GM18505 (cell line): Measurements from ENCODE around the gene CAPNS2.

Experiments used
- ATAC-seq: cut with Tn5 transposase; IDR thresholded peaks from one replicate; pipeline ENCODE4 v1.9.1; 2021; ENCODE audit not compliant: unreplicated experiment
- POLR2A ChIP-seq: IDR thresholded peaks from 4 replicates; pipeline ENCODE4 v1.6.1; 2011; ENCODE audit warnings: borderline replicate concordance; ENCODE audit not compliant: insufficient read depth, insufficient read length; ENCODE audit errors: extremely low read depth

Gene CAPNS2

GRCh38 chr16:55566432-55567175 lies at the start of gene CAPNS2:
CAPNS2 (plus strand) TSS chr16:55566684; CDS start chr16:55566757, 73 bp downstream.
- no peak for ATAC-seq
- no peak for TF ChIP-seq POLR2A

DNA sequence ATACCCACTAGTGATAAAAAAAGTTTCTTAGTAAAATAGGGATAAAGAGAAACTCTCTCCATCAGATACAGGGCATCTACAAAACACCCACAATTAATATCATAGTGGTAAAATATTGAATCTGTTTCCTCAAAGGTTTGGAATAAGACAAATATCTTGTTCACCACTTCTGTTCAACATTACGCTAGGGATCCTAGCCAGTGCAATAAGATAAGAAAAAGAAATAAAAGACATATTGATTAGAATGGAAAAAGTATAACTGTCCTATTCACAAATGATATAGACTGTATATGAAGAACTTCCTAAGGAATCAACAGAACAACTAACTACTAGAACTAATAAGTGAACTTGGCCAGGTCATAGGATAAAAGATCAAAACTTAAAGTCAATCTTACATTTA lies 44.7 kb upstream of the CAPNS2 start:
- no peak for ATAC-seq
- no peak for TF ChIP-seq POLR2A

DNA sequence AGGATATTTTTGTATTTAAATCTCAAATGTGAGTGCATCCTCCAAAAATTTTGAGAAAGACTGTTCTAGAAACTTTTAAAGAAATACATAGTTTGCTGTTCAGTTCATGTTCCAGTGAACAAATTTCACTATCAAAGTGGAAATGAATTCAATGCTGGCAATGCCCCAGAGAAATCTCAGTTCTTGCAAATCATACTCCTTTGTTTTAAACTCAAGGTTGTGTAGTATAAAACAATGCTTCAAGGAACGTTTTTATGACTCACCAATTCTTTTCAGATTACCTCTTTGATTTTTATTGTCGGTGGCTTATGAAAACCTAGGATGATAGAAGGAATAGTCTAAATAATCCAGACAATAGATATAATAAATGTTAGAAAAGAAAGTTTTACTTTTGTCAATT lies 40.0 kb upstream of the CAPNS2 start:
- no peak for ATAC-seq
- no peak for TF ChIP-seq POLR2A

DNA sequence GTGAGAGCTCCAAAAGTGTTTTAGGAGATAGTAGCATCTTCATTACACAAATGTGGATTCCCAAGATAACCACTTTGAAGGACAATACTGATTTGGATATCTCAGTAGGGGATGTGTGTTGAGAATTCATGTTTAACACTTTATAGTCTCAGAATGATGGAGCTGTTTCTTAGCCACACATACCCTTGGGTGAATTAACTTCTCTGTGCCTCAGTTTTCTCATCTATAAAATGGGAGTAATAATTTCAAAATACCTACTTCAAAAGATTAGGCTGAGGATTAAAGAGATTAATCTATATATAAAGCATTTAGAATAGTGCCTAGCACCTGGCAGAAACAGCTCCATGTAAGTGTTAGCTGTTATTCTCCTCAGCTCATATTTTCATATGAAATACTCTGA lies 38.6 kb upstream of the CAPNS2 start:
- no peak for TF ChIP-seq POLR2A
- no peak for ATAC-seq

DNA sequence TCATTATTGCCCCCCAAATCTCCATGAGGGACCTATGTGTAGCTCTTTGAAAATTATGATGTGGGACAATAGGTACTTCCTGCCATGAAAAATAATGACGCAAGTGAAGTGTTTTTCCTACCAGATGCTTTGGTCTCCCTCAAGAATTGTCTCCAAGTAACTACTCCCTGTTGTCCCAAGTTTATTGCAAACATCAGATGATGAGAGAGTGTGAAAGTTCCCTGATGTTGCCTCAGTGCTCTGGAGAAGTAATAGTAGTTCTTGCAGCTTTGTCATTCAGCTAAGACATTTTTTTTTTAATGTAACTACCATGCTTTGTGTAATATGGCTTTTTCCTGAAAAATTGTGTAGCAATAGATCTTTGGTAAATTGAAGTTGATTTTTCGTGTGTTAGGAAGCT lies 37.5 kb upstream of the CAPNS2 start:
- no peak for ATAC-seq
- TF ChIP-seq POLR2A = no peak

DNA sequence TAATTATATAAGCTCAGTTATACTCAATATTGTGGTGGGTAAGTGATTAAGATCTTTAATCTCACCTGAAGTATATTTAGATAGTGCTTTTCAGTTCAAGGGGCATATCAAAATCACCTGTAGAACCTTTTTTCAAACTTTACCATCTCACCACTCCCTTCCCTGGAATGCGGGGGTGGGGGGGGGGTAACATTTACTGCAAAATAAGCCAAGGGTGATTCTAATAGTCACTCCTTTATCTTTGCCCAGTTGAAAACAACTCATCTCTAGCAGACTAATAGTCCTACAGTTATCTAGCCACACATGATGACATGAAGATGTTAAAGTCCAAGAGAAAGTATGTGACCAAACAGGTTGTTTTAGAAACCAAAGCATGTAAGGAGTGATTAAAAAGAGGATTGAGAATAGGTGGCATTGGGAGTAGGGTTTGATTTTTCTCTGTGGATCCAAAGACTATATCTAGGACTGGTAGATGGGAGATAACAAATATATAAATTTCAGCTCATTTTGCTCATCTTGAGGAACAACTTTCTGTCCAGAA lies 36.1 kb upstream of the CAPNS2 start:
- no peak for ATAC-seq
- TF ChIP-seq POLR2A = no peak

DNA sequence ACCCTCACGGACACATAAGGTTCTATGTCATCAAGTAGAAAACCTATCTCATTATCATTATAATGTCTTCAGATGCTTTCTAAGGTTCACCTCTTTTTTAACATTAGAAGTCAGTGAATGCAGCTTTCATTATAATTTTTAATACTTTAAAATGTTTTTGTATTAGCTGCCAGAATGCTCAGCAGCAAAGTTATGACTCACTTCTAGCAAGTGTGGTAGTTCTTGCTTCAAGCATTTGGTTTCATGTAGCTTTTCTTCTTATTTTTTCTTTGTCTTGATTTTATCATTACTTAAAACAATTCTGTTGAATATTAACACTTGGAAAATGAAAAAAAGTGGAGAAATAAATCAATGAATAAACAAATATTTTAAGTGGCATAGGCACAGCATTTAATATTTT lies 34.3 kb upstream of the CAPNS2 start:
- no peak for TF ChIP-seq POLR2A
- ATAC-seq = no peak

- no peak for ATAC-seq
- no peak for TF ChIP-seq POLR2A
These were observed 31.7 kb upstream of the CAPNS2 start for GRCh38 chr16:55534756-55535155.

- TF ChIP-seq POLR2A = no peak
- ATAC-seq = no peak
These were observed 27.4 kb upstream of the CAPNS2 start for GRCh38 chr16:55539049-55539448.

GRCh38 chr16:55539488-55539887 lies 27.0 kb upstream of the CAPNS2 start:
- TF ChIP-seq POLR2A = no peak

GRCh38 chr16:55540221-55540620 lies 26.3 kb upstream of the CAPNS2 start:
- TF ChIP-seq POLR2A = no peak
- ATAC-seq = no peak

More at GRCh38 chr16:55539488-55539887, 27.0 kb upstream of the CAPNS2 start:
- ATAC-seq = no peak

DNA sequence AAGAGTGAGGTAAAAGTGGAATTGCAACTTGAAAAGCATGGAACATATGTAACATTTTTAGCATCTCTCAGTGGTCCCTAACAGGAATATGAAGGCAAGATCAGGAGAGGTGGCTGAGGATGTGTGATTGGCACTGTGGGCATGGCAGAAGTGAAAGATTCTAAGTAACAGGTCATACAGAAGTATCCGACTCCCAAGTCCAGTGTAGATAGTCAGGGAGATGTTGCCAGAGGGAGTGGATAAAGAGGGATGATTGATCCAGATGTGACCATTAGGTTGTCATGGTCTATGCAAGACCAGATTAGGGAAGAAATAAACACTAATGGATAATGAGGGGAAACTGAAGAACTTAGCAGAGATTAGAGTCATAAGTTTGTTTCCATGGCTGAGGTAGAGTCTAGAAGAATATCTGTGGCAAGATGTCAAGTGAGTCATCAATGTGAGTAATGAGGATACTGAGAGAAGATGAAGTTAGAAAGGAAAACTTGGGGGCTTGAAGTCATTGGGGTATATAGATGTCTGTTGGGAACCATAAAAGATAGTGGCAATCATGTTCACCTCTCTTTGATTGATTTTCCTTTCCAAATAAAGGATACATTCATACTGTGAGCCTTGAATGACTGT lies 23.9 kb upstream of the CAPNS2 start:
- no peak for TF ChIP-seq POLR2A
- ATAC-seq = no peak

DNA sequence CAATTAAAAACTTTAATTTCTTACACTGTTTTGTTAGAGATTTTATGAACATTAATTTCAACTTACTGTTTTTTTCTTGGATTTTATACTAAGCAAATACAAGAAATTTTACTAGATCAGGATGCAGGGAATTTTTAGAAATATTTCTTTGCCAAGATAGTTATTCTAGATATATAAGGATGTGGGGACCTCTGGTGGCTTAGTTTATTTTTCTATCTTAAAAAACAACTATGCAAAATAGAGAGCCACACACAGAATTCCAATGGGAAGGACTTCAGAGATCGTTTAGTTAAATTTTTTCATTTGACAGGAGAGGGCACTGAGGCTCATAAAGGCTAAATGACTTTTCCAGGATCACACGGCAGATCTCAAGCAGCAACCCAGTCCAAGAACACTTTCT lies 23.0 kb upstream of the CAPNS2 start:
- no peak for ATAC-seq
- no peak for TF ChIP-seq POLR2A

DNA sequence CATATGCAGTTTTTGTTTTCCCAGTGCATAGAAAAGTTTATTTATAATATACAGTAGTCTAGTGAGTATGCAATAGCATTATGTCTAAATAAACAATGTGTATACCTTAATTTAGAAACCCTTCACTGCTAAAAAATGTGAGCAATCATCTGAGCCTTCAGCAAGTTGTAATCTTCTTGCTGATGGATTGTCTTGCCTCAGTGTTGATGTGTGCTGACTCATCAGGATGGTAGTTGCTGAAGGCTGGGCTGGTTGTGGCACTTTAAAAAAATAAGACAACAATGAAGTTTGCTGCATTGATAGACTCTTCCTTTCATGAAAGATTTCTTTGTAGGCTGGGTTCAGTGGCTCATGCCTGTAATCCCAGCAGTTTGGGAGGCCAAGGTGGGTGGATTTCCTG lies 13.9 kb upstream of the CAPNS2 start:
- no peak for TF ChIP-seq POLR2A
- ATAC-seq = no peak

- TF ChIP-seq POLR2A = no peak
- no peak for ATAC-seq
These were observed 11.0 kb upstream of the CAPNS2 start for GRCh38 chr16:55555436-55555835.

DNA sequence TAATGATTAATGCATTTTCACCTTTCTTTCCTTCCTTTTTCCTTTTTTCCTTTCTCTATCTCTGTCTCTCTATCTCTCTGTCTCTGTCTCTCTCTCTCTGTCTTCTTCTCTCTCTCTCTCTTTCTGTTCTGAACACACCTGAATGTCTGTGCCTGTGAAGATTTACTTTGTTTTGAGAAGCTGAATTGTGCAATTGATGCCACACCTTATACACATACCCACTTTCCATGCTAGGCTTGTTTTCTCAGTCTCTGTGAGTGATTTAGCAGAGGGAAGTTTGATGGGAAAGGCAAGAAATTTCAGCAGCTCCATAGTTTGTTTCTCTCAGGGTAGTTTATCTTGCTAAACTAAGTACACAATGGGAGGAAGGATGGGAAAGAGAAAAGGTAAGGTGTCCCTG lies 9.3 kb upstream of the CAPNS2 start:
- TF ChIP-seq POLR2A = no peak
- ATAC-seq = no peak
